ENCODE measurements around the gene LRP2. TPM values are rescaled to one million over a fixed set of nuclear protein-coding genes. Genes with fewer than 3 reads are reported as not detected.
"Not testable (repeated sequence)": the region's sequence is repeated elsewhere in the genome, so short reads cannot be mapped to it uniquely, and the experiment has no call there.

Gene LRP2
- total RNA-seq, 1 experiment from 2014 or later: not detected

- DNase-seq (ENCODE audit: low read depth): no peak
Observed at GRCh38 chr2:169178364-169178763, 184.0 kb downstream of the LRP2 start.

GRCh38 chr2:169175112-169175511 lies 187.2 kb downstream of the LRP2 start:
- no peak for DNase-seq (ENCODE audit: low read depth)

- no peak for DNase-seq (ENCODE audit: low read depth)
Observed at GRCh38 chr2:169173876-169174275, 188.5 kb downstream of the LRP2 start.

- no peak for DNase-seq (ENCODE audit: low read depth)
Observed at GRCh38 chr2:169172914-169173313, 189.4 kb downstream of the LRP2 start.

GRCh38 chr2:169172151-169172735 lies 190.1 kb downstream of the LRP2 start:
- DNase-seq (ENCODE audit: low read depth): no peak

GRCh38 chr2:169165791-169166190 lies 196.5 kb downstream of the LRP2 start:
- no peak for DNase-seq (ENCODE audit: low read depth)

GRCh38 chr2:169164311-169164710 lies 198.0 kb downstream of the LRP2 start:
- DNase-seq (ENCODE audit: low read depth): no peak

- DNase-seq (ENCODE audit: low read depth): no peak
Observed at GRCh38 chr2:169162613-169163012, 199.7 kb downstream of the LRP2 start.

- no peak for DNase-seq (ENCODE audit: low read depth)
Observed at GRCh38 chr2:169160926-169161481, 201.3 kb downstream of the LRP2 start.

- DNase-seq (ENCODE audit: low read depth): no peak
Observed at GRCh38 chr2:169159686-169160085, 202.6 kb downstream of the LRP2 start.

GRCh38 chr2:169158874-169159273 lies 203.5 kb downstream of the LRP2 start:
- DNase-seq (ENCODE audit: low read depth): no peak

GRCh38 chr2:169146220-169146619 lies 216.1 kb downstream of the LRP2 start:
- DNase-seq (ENCODE audit: low read depth): no peak

- no peak for DNase-seq (ENCODE audit: low read depth)
Observed at GRCh38 chr2:169143998-169144397, 218.3 kb downstream of the LRP2 start.

- peak; percentile 51 for DNase-seq (ENCODE audit: low read depth)
Observed at GRCh38 chr2:169141713-169142352, 220.5 kb downstream of the LRP2 start.

- DNase-seq (ENCODE audit: low read depth): no peak
Observed at GRCh38 chr2:169139993-169140767, 222.2 kb downstream of the LRP2 start.

- no peak for DNase-seq (ENCODE audit: low read depth)
Observed at GRCh38 chr2:169139145-169139544, 223.2 kb downstream of the LRP2 start.

GRCh38 chr2:169137924-169138323 lies 224.4 kb downstream of the LRP2 start:
- no peak for DNase-seq (ENCODE audit: low read depth)

- DNase-seq (ENCODE audit: low read depth): no peak
Observed at GRCh38 chr2:169136885-169137534, 225.3 kb downstream of the LRP2 start.

GRCh38 chr2:169136428-169136827 lies 225.9 kb downstream of the LRP2 start:
- not testable (repeated sequence) for DNase-seq (ENCODE audit: low read depth)

GRCh38 chr2:169134272-169134671 lies 228.1 kb downstream of the LRP2 start:
- not testable (repeated sequence) for DNase-seq (ENCODE audit: low read depth)

GRCh38 chr2:169131587-169132512 lies 230.5 kb downstream of the LRP2 start:
- peak; percentile 48 for DNase-seq (ENCODE audit: low read depth)

Data from M059J (cell line).